ENCODE measurements around the gene API5.

The API5 gene

DNA sequence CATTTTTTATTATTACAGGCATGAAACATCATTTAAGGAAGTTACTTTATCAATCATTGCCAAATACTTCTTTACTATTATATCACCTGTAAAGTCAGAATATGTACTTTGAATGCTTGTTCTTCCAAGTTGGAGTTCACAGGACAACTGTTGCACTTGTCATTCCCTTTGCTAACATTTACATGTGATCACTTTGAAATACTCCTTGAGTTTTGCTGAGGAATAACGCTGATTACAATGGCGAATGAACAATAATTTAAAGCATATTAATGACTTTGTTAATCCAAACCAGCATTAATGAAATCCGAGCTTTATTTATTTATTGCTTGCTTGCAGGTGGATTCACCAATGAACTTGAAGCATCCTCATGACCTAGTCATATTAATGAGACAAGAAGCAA is 67.1 kb downstream of the API5 start:
- no peak for TF ChIP-seq RAD21 (IDR thresholded peaks at IDR 0.05; ENCODE audit: low read depth)
- no peak for TF ChIP-seq MAX (IDR thresholded peaks at IDR 0.05)
- no peak for TF ChIP-seq TCF12 (IDR thresholded peaks at IDR 0.05; ENCODE audit: low read depth)
- no peak for TF ChIP-seq YY1 (IDR thresholded peaks at IDR 0.05; ENCODE audit: low read depth)
- no peak for TF ChIP-seq CREB1 (IDR thresholded peaks at IDR 0.05; ENCODE audit: low read depth)
- TF ChIP-seq, protein P1, sequence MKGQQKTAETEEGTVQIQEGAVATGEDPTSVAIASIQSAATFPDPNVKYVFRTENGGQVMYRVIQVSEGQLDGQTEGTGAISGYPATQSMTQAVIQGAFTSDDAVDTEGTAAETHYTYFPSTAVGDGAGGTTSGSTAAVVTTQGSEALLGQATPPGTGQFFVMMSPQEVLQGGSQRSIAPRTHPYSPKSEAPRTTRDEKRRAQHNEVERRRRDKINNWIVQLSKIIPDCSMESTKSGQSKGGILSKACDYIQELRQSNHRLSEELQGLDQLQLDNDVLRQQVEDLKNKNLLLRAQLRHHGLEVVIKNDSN (IDR thresholded peaks at IDR 0.05), result no peak
- no peak for TF ChIP-seq ZBTB7A (IDR thresholded peaks at IDR 0.05; ENCODE audit: low read depth)
- no peak for TF ChIP-seq EP300 (IDR thresholded peaks at IDR 0.05; ENCODE audit: borderline replicate concordance)

GRCh38 chr11:43381802-43382201 is 70.0 kb downstream of the API5 start:
- TF ChIP-seq, protein P2, sequence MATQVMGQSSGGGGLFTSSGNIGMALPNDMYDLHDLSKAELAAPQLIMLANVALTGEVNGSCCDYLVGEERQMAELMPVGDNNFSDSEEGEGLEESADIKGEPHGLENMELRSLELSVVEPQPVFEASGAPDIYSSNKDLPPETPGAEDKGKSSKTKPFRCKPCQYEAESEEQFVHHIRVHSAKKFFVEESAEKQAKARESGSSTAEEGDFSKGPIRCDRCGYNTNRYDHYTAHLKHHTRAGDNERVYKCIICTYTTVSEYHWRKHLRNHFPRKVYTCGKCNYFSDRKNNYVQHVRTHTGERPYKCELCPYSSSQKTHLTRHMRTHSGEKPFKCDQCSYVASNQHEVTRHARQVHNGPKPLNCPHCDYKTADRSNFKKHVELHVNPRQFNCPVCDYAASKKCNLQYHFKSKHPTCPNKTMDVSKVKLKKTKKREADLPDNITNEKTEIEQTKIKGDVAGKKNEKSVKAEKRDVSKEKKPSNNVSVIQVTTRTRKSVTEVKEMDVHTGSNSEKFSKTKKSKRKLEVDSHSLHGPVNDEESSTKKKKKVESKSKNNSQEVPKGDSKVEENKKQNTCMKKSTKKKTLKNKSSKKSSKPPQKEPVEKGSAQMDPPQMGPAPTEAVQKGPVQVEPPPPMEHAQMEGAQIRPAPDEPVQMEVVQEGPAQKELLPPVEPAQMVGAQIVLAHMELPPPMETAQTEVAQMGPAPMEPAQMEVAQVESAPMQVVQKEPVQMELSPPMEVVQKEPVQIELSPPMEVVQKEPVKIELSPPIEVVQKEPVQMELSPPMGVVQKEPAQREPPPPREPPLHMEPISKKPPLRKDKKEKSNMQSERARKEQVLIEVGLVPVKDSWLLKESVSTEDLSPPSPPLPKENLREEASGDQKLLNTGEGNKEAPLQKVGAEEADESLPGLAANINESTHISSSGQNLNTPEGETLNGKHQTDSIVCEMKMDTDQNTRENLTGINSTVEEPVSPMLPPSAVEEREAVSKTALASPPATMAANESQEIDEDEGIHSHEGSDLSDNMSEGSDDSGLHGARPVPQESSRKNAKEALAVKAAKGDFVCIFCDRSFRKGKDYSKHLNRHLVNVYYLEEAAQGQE (IDR thresholded peaks at IDR 0.05; ENCODE audit: low read depth), result no peak
- TF ChIP-seq RAD21 (IDR thresholded peaks at IDR 0.05; ENCODE audit: low read depth) (no peak), NFIC (IDR thresholded peaks at IDR 0.05) (no peak), CEBPB (IDR thresholded peaks at IDR 0.05) (no peak), TAF1 (IDR thresholded peaks at IDR 0.05; ENCODE audit: low read depth) (no peak), TCF12 (IDR thresholded peaks at IDR 0.05; ENCODE audit: low read depth) (no peak), CREB1 (IDR thresholded peaks at IDR 0.05; ENCODE audit: low read depth) (no peak), TEAD4 (IDR thresholded peaks at IDR 0.05) (no peak), YY1 (IDR thresholded peaks at IDR 0.05; ENCODE audit: low read depth) (no peak), ZBTB7A (IDR thresholded peaks at IDR 0.05; ENCODE audit: low read depth) (no peak), MAX (IDR thresholded peaks at IDR 0.05) (no peak), FOXM1 (IDR thresholded peaks at IDR 0.05; ENCODE audit: borderline replicate concordance, low read depth) (no peak), EP300 (IDR thresholded peaks at IDR 0.05; ENCODE audit: borderline replicate concordance) (no peak), EGR1 (IDR thresholded peaks at IDR 0.05) (no peak)
- TF ChIP-seq, protein P1 (IDR thresholded peaks at IDR 0.05), result no peak

- TF ChIP-seq RAD21 (IDR thresholded peaks at IDR 0.05; ENCODE audit: low read depth) (no peak), MAX (IDR thresholded peaks at IDR 0.05) (no peak), TCF12 (IDR thresholded peaks at IDR 0.05; ENCODE audit: low read depth) (no peak), CEBPB (IDR thresholded peaks at IDR 0.05) (no peak), CREB1 (IDR thresholded peaks at IDR 0.05; ENCODE audit: low read depth) (no peak), TEAD4 (IDR thresholded peaks at IDR 0.05) (no peak), TAF1 (IDR thresholded peaks at IDR 0.05; ENCODE audit: low read depth) (no peak), EP300 (IDR thresholded peaks at IDR 0.05; ENCODE audit: borderline replicate concordance) (no peak), ZBTB7A (IDR thresholded peaks at IDR 0.05; ENCODE audit: low read depth) (no peak), NFIC (IDR thresholded peaks at IDR 0.05) (no peak), FOXM1 (IDR thresholded peaks at IDR 0.05; ENCODE audit: borderline replicate concordance, low read depth) (no peak), EGR1 (IDR thresholded peaks at IDR 0.05) (no peak), YY1 (IDR thresholded peaks at IDR 0.05; ENCODE audit: low read depth) (no peak)
- TF ChIP-seq, protein P2 (IDR thresholded peaks at IDR 0.05; ENCODE audit: low read depth), result no peak
- TF ChIP-seq, protein P1 (IDR thresholded peaks at IDR 0.05), result no peak
Measured at GRCh38 chr11:43382614-43383013, 70.8 kb downstream of the API5 start.

DNA sequence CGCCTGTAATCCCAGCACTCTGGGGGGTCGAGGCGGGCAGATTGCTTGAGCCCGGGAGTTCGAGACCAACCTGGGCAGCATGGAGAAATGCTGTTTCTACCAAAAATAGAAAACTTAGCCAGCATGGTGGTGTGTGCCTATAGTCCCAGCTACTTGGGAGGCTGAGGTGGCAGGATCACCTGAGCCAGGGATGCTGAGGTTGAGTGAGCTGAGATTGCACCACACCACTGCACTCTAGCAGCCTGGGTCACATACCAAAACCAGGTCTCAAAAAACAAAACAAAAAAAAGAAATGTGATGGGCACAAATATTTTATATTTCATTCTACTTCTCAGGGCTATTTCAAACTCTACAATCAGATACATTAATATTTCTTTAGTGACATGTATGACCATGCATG is 72.6 kb downstream of the API5 start:
- TF ChIP-seq EP300 (IDR thresholded peaks at IDR 0.05; ENCODE audit: borderline replicate concordance) (no peak), CEBPB (IDR thresholded peaks at IDR 0.05) (no peak), NFIC (IDR thresholded peaks at IDR 0.05) (no peak), RAD21 (IDR thresholded peaks at IDR 0.05; ENCODE audit: low read depth) (no peak), FOXM1 (IDR thresholded peaks at IDR 0.05; ENCODE audit: borderline replicate concordance, low read depth) (no peak), ZBTB7A (IDR thresholded peaks at IDR 0.05; ENCODE audit: low read depth) (no peak), EGR1 (IDR thresholded peaks at IDR 0.05) (no peak), CREB1 (IDR thresholded peaks at IDR 0.05; ENCODE audit: low read depth) (no peak), TCF12 (IDR thresholded peaks at IDR 0.05; ENCODE audit: low read depth) (no peak), TEAD4 (IDR thresholded peaks at IDR 0.05) (no peak)
- TF ChIP-seq, protein P1 (IDR thresholded peaks at IDR 0.05), result no peak

- no peak for TF ChIP-seq FOXM1 (IDR thresholded peaks at IDR 0.05; ENCODE audit: borderline replicate concordance, low read depth)
- no peak for TF ChIP-seq CREB1 (IDR thresholded peaks at IDR 0.05; ENCODE audit: low read depth)
- TF ChIP-seq TEAD4 (IDR thresholded peaks at IDR 0.05), result no peak
- TF ChIP-seq, protein P1 (IDR thresholded peaks at IDR 0.05), result no peak
Measured at GRCh38 chr11:43392713-43393112, 80.9 kb downstream of the API5 start.
